NB4 (cell line): ENCODE data around the gene TBL1Y.
"Not testable (repeated sequence)": the region's sequence is repeated elsewhere in the genome, so short reads cannot be mapped to it uniquely, and the experiment has no call there.

Source experiments
- DNase-seq: peaks from one replicate; pipeline ENCODE4 v3.0.0; 2010; ENCODE audit warnings: low read depth
- H3K4me3 ChIP-seq: one replicate; pipeline ENCODE4 v1.5.1; 2011; ENCODE audit warnings: mild to moderate bottlenecking, low read depth, low read length, moderate library complexity
- MYC ChIP-seq: IDR thresholded peaks from 2 replicates; pipeline ENCODE4 v1.6.1; 2011; ENCODE audit warnings: low read depth, low read length
- POLR2A ChIP-seq: IDR thresholded peaks from 2 replicates; pipeline ENCODE4 v1.6.1; 2011; ENCODE audit warnings: mild to moderate bottlenecking; ENCODE audit not compliant: insufficient read length; ENCODE audit errors: extremely low read depth
- TF ChIP-seq, protein P1 (sequence below): IDR thresholded peaks from one replicate; pipeline ENCODE4 v1.5.1; 2012; ENCODE audit warnings: low read depth, low read length
- TF ChIP-seq, protein P2 (sequence below): IDR thresholded peaks from 2 replicates; pipeline ENCODE4 v1.6.1; 2011; ENCODE audit warnings: low read depth, low read length

TBL1Y gene

DNA sequence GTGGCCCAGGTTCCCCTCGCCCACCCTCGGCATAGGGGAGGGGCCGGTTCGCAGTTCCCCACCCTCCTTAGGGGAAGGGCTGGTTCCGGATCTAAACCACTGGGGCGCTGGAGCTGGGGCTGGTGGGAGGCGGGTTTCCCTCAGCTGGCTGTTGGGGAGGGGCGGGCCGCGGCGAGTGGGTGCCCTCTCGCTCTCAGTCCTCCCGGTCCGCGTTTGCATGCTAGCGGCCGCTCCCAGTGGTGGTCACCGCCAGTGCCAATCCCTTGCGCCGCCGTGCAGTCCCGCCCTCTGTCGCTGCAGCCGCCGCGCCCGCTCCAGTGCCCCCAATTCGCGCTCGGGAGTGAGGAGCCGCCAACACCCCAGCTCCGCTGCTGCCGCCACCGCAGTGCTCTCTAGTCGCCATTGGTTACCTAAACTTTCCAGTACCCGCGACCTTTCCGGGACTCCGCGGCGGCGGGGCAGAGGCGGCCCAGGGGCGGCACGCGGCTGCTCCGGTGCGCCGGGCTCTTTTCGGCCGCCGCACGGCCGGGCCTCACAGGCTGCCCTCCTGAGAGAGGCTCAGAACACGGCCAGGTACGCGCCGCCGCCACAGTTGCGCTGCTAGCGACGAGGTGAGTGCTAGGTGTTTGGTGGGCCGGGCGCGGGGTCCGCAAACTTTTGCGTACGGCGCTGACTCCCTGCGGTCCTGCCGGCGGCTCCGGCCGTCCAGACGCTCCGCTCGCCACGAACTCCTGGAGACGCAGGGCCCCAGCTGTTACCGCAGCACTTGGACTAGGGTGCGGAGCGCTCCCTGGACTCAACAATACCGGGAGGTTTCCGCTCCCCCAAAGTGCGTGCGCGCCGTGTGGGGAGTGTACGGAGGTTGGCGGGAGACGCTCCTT, at the start of gene TBL1Y:
TSS of gene TBL1Y (plus strand) at position 326 of the 881 bp plus-strand sequence. CDS start 114,388 bp downstream, outside the sequence.
- TF ChIP-seq MYC (no peak), POLR2A (no peak)
- TF ChIP-seq, protein P1, sequence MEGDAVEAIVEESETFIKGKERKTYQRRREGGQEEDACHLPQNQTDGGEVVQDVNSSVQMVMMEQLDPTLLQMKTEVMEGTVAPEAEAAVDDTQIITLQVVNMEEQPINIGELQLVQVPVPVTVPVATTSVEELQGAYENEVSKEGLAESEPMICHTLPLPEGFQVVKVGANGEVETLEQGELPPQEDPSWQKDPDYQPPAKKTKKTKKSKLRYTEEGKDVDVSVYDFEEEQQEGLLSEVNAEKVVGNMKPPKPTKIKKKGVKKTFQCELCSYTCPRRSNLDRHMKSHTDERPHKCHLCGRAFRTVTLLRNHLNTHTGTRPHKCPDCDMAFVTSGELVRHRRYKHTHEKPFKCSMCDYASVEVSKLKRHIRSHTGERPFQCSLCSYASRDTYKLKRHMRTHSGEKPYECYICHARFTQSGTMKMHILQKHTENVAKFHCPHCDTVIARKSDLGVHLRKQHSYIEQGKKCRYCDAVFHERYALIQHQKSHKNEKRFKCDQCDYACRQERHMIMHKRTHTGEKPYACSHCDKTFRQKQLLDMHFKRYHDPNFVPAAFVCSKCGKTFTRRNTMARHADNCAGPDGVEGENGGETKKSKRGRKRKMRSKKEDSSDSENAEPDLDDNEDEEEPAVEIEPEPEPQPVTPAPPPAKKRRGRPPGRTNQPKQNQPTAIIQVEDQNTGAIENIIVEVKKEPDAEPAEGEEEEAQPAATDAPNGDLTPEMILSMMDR, result no peak
- TF ChIP-seq, protein P2, sequence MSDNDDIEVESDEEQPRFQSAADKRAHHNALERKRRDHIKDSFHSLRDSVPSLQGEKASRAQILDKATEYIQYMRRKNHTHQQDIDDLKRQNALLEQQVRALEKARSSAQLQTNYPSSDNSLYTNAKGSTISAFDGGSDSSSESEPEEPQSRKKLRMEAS, result no peak
- H3K4me3 ChIP-seq, result no peak within 1 kb of the TSS

DNA sequence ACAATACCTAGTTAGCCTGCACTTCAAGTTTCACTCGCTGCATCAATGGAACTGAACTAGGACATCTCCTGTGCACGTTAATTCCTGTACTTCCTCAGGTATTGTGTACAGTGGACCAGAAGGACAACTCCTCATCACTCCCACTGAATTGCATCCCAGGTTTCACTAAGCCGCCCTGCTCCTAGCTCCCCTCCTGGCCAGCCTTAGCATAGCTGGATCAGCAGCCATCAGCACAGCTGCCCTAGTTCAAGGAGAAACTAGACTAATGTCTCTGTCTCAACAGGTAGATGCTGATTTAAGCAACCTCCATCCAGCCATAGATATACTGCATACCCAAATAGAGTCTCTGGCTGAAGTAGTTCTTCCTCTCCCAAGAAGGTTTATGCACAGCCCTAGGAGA, 16.0 kb upstream of the TBL1Y start:
- no peak for DNase-seq
- no peak overlapping the region for H3K4me3 ChIP-seq
- TF ChIP-seq MYC (no peak), POLR2A (no peak)
- TF ChIP-seq, protein P1, result no peak
- TF ChIP-seq, protein P2, result no peak

More for the DNA sequence above, at the start of gene TBL1Y:
- DNase-seq, result no peak

DNA sequence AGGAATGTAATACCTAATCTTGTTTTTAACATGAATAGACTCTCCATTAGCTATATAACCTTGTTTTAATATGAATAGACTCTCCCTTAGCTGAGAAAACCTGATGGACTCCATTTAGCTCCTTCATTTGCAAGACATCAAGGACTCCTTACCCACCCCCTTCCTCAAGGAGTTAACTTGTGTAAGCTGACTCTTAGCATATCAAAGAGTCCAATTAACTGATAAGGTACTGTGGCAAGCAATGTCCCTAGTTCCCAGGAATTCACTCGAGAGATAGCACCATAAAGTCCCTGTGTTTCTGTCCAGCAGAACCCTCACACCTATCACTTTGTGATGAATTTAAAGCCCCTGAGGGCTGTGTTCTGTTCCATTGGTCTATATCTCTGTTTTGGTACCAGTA, 15.3 kb upstream of the TBL1Y start:
- DNase-seq, result no peak
- H3K4me3 ChIP-seq, result no peak overlapping the region
- no peak for TF ChIP-seq MYC
- TF ChIP-seq, protein P1, result no peak
- no peak for TF ChIP-seq POLR2A
- TF ChIP-seq, protein P2, result no peak

DNA sequence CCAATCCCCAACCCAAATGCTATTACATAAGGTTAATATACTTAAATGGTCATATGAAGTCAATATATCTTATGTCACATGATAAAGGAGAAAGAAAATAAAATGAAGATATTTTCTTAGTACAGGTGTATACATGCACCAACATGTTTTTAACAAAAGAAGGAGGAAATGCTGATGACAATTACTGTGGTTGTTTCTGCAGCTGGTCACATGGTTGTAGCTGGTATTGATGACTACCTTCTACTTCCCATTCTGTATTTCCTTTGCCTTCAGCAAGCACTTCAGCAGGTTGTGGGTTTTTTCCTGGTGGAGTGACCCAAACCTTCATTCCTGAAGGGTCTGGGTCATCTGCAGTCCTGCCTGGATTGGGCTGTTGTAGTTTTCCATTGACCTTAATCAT, 8.4 kb upstream of the TBL1Y start:
- not testable (repeated sequence) for DNase-seq, H3K4me3 ChIP-seq

DNA sequence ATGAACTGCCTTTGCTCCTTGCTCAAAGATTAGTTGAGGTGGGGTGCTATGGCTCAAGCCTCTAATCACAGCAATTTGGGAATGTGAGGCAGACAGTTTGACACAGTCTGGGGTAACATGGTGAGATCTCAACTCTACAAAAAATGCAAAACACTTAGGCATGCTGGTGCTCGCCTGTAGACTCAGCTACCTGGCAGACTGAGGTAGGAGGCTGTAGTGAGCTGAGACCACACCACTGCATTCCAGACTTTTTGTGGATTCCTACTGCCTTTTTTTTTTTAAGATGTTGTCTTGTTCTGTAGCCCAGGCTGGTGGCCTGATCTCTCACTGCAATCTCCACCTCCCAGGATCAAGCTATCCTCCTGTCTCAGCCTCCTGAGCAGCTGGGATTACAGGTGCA, 2.9 kb upstream of the TBL1Y start:
- H3K4me3 ChIP-seq, result no peak overlapping the region
- no peak for DNase-seq
- TF ChIP-seq, protein P1, result no peak
- no peak for TF ChIP-seq MYC
- no peak for TF ChIP-seq POLR2A
- TF ChIP-seq, protein P2, result no peak

DNA sequence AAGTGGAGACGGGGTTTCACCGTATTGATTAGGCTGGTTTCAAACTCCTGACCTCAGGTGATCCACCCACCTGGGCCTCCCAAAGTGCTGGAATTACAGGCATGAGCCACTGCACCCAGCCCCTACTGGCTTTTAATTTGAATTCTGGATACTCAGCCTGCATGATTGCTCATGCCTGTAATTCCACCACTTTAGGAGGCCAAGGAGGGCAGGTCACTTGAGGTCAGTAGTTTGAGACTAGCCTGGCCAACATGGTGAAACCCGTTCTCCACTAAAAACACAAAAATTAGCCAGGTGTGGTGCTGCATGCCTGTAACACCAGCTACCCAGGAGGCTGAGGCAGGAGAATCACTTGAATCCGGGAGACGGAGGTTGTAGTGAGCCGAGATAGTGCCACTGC, 2.5 kb upstream of the TBL1Y start:
- not testable (repeated sequence) for DNase-seq, H3K4me3 ChIP-seq

DNA sequence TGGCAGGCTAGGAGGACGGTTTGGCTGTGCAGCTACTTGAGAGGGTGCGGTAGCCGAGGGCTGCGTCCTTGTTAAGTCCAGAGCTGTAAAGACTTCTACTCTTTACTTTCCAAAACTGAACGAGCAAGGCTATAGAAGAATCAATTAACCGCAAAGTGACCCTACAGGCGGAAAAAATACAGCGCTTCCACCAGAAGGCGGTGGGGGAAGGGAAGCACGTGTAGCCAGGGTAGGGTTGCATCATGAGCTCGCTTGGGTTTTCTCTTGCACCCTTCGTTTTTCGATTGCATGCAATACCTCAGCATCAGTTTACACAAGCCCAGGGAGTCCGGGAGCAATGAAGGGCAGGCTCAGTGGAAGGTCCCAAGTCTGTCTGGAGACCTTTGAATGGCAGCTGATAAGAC, 1.4 kb upstream of the TBL1Y start:
- no peak overlapping the region for H3K4me3 ChIP-seq
- no peak for DNase-seq
- TF ChIP-seq, protein P1, result no peak
- no peak for TF ChIP-seq MYC
- no peak for TF ChIP-seq POLR2A
- TF ChIP-seq, protein P2, result no peak
